ENCODE data around the gene GREM2.

GRCh38 chr1:240595476-240595875 is 16.5 kb downstream of the GREM2 start:
- no peak for TF ChIP-seq REST (IDR thresholded peaks at IDR 0.05; ENCODE audit: insufficient replicate concordance, low read depth)
- TF ChIP-seq CTCF (IDR thresholded peaks at IDR 0.05; ENCODE audit: insufficient read depth, low read length): no peak
- TF ChIP-seq POLR2AphosphoS5 (IDR thresholded peaks at IDR 0.05; ENCODE audit: low read depth): no peak
- TF ChIP-seq GABPA (IDR thresholded peaks at IDR 0.05; ENCODE audit: low read depth): no peak
- TF ChIP-seq SPI1 (IDR thresholded peaks at IDR 0.05; ENCODE audit: borderline replicate concordance, low read depth): no peak

All from HL-60 (cell line).